Adrenal gland (tissue), 5 donors: ENCODE data around the gene HID1.
A peak's percentile ranks its signal among the peaks of the same experiment; 100 is the strongest.

Experiments used
- POLR2A ChIP-seq, 2 donors: fragments of 450-650 bp; IDR thresholded peaks; one replicate each; pipeline ENCODE4 v1.6.1; 2017; ENCODE audit warnings: antibody characterized with exemption in 2 of 2, mild to moderate bottlenecking in 2 of 2, moderate library complexity in 1 of 2
- TF ChIP-seq, protein P1 (sequence below), 6 experiments: fragments of 450-650 bp in 4 of 6; fragments of 200-600 bp in 2 of 6; sonication (generic) in 1 of 6; IDR thresholded peaks; 1 replicate in 5 of 6; 2 replicates in 1 of 6; pipeline versions ENCODE4 v1.5.1 to v1.8.0; 2016 to 2021; ENCODE audit warnings: antibody characterized with exemption in 6 of 6, mild to moderate bottlenecking in 2 of 6, moderate library complexity in 1 of 6
- donor health status: DM: no; HTN: no; CAD: no.

DNA sequence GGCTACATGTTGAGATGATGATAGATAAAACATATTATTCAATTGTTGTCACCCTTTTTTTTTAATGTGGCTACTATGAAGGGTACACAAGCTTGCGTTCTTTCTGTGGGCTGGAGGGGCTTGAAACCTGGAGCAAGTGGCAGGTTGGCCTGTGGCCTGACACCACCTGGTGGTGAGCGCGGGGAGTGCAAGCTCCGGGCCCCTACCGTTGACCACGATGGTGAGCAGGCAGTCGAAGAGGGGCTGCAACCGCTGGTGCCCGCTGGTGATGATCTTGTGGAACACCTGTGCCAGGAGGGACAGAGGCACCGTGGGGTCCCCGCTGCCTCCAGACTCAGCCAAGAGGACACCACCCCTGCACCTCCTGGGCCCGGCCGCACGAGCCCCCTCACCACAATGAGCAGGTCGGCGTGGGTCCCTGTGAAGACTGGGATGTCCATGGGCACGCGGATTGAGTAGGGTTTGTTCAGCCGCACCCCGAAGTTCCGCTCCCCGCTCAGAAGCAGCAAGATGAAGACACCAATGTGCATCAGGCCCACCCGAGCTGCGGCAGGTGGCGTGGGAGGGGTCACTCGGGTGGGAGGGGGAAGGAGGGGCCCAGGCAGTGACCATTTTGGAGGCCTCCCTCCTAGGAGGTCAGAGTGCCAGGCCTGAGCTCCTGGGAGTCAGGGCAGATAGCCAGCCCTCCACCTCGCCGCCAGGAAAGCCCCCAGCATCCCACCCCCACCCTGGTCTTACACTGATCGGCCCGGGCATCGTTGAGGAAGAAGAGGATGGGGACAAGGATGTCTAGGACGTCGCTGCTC, 14.4 kb downstream of the HID1 start:
- TF ChIP-seq, protein P1, sequence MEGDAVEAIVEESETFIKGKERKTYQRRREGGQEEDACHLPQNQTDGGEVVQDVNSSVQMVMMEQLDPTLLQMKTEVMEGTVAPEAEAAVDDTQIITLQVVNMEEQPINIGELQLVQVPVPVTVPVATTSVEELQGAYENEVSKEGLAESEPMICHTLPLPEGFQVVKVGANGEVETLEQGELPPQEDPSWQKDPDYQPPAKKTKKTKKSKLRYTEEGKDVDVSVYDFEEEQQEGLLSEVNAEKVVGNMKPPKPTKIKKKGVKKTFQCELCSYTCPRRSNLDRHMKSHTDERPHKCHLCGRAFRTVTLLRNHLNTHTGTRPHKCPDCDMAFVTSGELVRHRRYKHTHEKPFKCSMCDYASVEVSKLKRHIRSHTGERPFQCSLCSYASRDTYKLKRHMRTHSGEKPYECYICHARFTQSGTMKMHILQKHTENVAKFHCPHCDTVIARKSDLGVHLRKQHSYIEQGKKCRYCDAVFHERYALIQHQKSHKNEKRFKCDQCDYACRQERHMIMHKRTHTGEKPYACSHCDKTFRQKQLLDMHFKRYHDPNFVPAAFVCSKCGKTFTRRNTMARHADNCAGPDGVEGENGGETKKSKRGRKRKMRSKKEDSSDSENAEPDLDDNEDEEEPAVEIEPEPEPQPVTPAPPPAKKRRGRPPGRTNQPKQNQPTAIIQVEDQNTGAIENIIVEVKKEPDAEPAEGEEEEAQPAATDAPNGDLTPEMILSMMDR (IDR thresholded peaks at IDR 0.05): peak; percentile 89 to 94 (median 92)
- TF ChIP-seq POLR2A (IDR thresholded peaks at IDR 0.05): no peak
